Osteoblast (primary cell): Measurements from ENCODE around the gene ZC3H12A. TPM values are rescaled to one million over a fixed set of nuclear protein-coding genes. Genes with fewer than 3 reads are reported as not detected.
"Not testable (repeated sequence)": the region's sequence is repeated elsewhere in the genome, so short reads cannot be mapped to it uniquely, and the experiment has no call there.

Experiments used
- DNase-seq: peaks from one replicate; pipeline ENCODE4 v3.0.0; 2011; ENCODE audit warnings: low spot score, mixed read lengths; ENCODE audit not compliant: insufficient read length; ENCODE audit errors: missing footprints
- H2AFZ ChIP-seq: 2 replicates; pipeline ENCODE4 v1.6.0; 2011; ENCODE audit warnings: mild to moderate bottlenecking, low read length
- H3K27ac ChIP-seq: 2 replicates; pipeline ENCODE4 v1.5.1; 2011; ENCODE audit warnings: mild to moderate bottlenecking, low read depth, low read length, moderate library complexity
- H3K27me3 ChIP-seq: 2 replicates; pipeline ENCODE4 v1.6.0; 2012; ENCODE audit warnings: mild to moderate bottlenecking, control low read depth, inconsistent platforms, low read length, moderate library complexity; ENCODE audit not compliant: insufficient read depth
- H3K36me3 ChIP-seq: 2 replicates; pipeline ENCODE4 v1.5.1; 2011; ENCODE audit warnings: mild to moderate bottlenecking, low read length, control low read depth, moderate library complexity; ENCODE audit not compliant: insufficient read depth
- H3K4me1 ChIP-seq: 2 replicates; pipeline ENCODE4 v1.5.1; 2011; ENCODE audit warnings: mild to moderate bottlenecking, low read length, control low read depth, moderate library complexity; ENCODE audit not compliant: insufficient read depth
- H3K4me2 ChIP-seq: 2 replicates; pipeline ENCODE4 v1.6.0; 2011; ENCODE audit warnings: mild to moderate bottlenecking, low read length; ENCODE audit not compliant: insufficient read depth
- H3K4me3 ChIP-seq: fragments of 200-600 bp; sonication (generic); 3 replicates; pipeline ENCODE4 v1.5.1; 2012; ENCODE audit warnings: mild to moderate bottlenecking, low read length, inconsistent platforms; ENCODE audit not compliant: insufficient read depth
- H3K79me2 ChIP-seq: 2 replicates; pipeline ENCODE4 v1.6.0; 2012; ENCODE audit warnings: mild to moderate bottlenecking, low read length, control low read depth, inconsistent platforms; ENCODE audit not compliant: insufficient read depth
- H3K9me3 ChIP-seq: 2 replicates; pipeline ENCODE4 v1.5.1; 2011; ENCODE audit warnings: low read depth, low read length, control low read depth
- H4K20me1 ChIP-seq: 2 replicates; pipeline ENCODE4 v1.6.0; 2012; ENCODE audit warnings: mild to moderate bottlenecking, low read length, control low read depth; ENCODE audit not compliant: insufficient read depth
- CTCF ChIP-seq: IDR thresholded peaks from 2 replicates; pipeline ENCODE4 v1.5.1; 2011; ENCODE audit warnings: mild to moderate bottlenecking, low read depth, low read length, moderate library complexity; ENCODE audit errors: extremely low read depth
- small RNA-seq: library from RNA; depleted of rRNA; stranded (forward); fragments of <200 nt; gene quantifications from one replicate; pipeline ENCODE3, GENCODE V24; 2012
- total RNA-seq: library from RNA; depleted of rRNA; stranded (reverse); fragments of >200 nt; gene quantifications from 2 replicates; pipeline ENCODE4 v1.2.3, GENCODE V29; 2012

Gene ZC3H12A
- total RNA-seq, 1 donor, result 13.0 TPM

- not testable (repeated sequence) for H2AFZ ChIP-seq, H3K4me3 ChIP-seq, H3K4me2 ChIP-seq, H3K27me3 ChIP-seq, H3K9me3 ChIP-seq, H3K79me2 ChIP-seq, DNase-seq, H3K27ac ChIP-seq, H4K20me1 ChIP-seq
- Histone ChIP-seq H3K36me3 (peaks cover 12% of the 10 kb centered on the region), H3K4me1 (peaks cover 12% of the 10 kb centered on the region)
Measured at GRCh38 chr1:37532418-37533156, 58.2 kb downstream of the ZC3H12A start.

GRCh38 chr1:37533317-37534093 is 59.1 kb downstream of the ZC3H12A start:
- no peak overlapping the region for H3K4me2 ChIP-seq

More at GRCh38 chr1:37533317-37534093, 59.1 kb downstream of the ZC3H12A start:
- H3K36me3 ChIP-seq, result peaks cover 17% of the 10 kb centered on the region
- no peak overlapping the region for H3K4me3 ChIP-seq
- H3K79me2 ChIP-seq, result peaks cover 4% of the 10 kb centered on the region
- DNase-seq, result no peak
- no peaks in the 10 kb centered on the region for H4K20me1 ChIP-seq
- H3K27ac ChIP-seq, result peak overlapping the region; percentile 48
- H3K9me3 ChIP-seq, result no peaks in the 10 kb centered on the region
- peaks cover 12% of the 10 kb centered on the region for H3K4me1 ChIP-seq
- H2AFZ ChIP-seq, result no peak overlapping the region
- TF ChIP-seq CTCF, result no peak
- no peaks in the 10 kb centered on the region for H3K27me3 ChIP-seq

Small RNA genes lying within 50 kb of the gene (small RNA-seq; reads per million reads assigned to genes)
- gene MIR5581, result 0.30 reads per million

Other genes with a start within 250 kb of the ZC3H12A start
- gene MEAF6, start 40.2 kb downstream of the ZC3H12A start, total RNA-seq, result 62.8 and 64.1 TPM in 2 replicates
- gene SNIP1, start 79.7 kb downstream of the ZC3H12A start, total RNA-seq, result 10.0 and 14.1 TPM in 2 replicates
- 6.5 and 7.2 TPM in 2 replicates for gene DNALI1, start 82.4 kb downstream of the ZC3H12A start, total RNA-seq
- 46.7 and 54.5 TPM in 2 replicates for gene GNL2, start 121.4 kb downstream of the ZC3H12A start, total RNA-seq
- gene RSPO1, start 160.3 kb downstream of the ZC3H12A start, total RNA-seq, result 0.36 TPM in 1 of 2 replicates, not detected in the other
- 1.5 and 1.8 TPM in 2 replicates for gene CDCA8, start 217.9 kb downstream of the ZC3H12A start, total RNA-seq